Measurements from ENCODE around the gene NSF. TPM values are rescaled to one million over a fixed set of nuclear protein-coding genes. Genes with fewer than 3 reads are reported as not detected.
A peak's percentile ranks its signal among the peaks of the same experiment; 100 is the strongest.

NSF gene
- polyA plus RNA-seq, 2 of the 4 experiments (the other 2 are of a cell fraction), result 30.1 to 63.1 TPM

GRCh38 chr17:46758614-46759013 is 168.1 kb downstream of the NSF start:
- peak overlapping the region; percentile 62 for H3K4me2 ChIP-seq
- 18% methylated on average over 5 of the region's 5 CpGs for WGBS (ENCODE audit: missing lambda C conversion rate)
- TF ChIP-seq GATA3 (IDR thresholded peaks at IDR 0.05; ENCODE audit: borderline replicate concordance), result peak; percentile 72; the same call in 1 of the 2 replicates
- no peak for TF ChIP-seq NR3C1 (IDR thresholded peaks at IDR 0.05)
- TF ChIP-seq FOXS1 (CRISPR knock-in tag; IDR thresholded peaks at IDR 0.05), result peak; percentile 87; the same call in 1 of the 2 replicates
- 0 out of 5 replicates have a peak, but pooled peaks of 1 of the 2 experiments have one; percentile 8 for TF ChIP-seq RAD21 (conservative IDR thresholded peaks at IDR 0.05 in 1 of 2, IDR thresholded peaks at IDR 0.05 in 1 of 2)
- TF ChIP-seq BHLHE40 (IDR thresholded peaks at IDR 0.05; ENCODE audit: low read depth, low read length), result no peak
- TF ChIP-seq CEBPB (IDR thresholded peaks at IDR 0.05), result peak; percentile 11 to 25; a peak in 1 of 4 replicates
- TF ChIP-seq MAFK (IDR thresholded peaks at IDR 0.05; ENCODE audit: partially characterized antibody), result peak; percentile 75
- TF ChIP-seq FOSL2 (IDR thresholded peaks at IDR 0.05), result no peak
- peak; percentile 85 for TF ChIP-seq FOSL2 (CRISPR knock-in tag; IDR thresholded peaks at IDR 0.05)
- peak; percentile 39; the same call in 1 of the 2 replicates for TF ChIP-seq JUNB (IDR thresholded peaks at IDR 0.05)
- TF ChIP-seq MAX (IDR thresholded peaks at IDR 0.05), result 0 out of 2 replicates have a peak, but pooled peaks have one; percentile 16
- peak in 1 of 2 experiments; percentile 51 for DNase-seq (ENCODE audit: low read depth in 1 of 2, low spot score in 1 of 2)
- no peaks in the 10 kb centered on the region for H3K9me3 ChIP-seq
- no peak for FAIRE-seq
- H3K4me1 ChIP-seq, result peaks cover 26% of the 10 kb centered on the region
- H3K4me3 ChIP-seq, result no peak overlapping the region
- POLR2A ChIA-PET, result no interaction called here
- peak overlapping the region in 1 of 2 experiments; percentile 55; a peak in 3 of 6 replicates for H3K27ac ChIP-seq
- CTCF ChIA-PET, result interaction anchor here (1.2 to 1.3 kb wide), 3 partner anchors 14 to 77 kb away, joined by 3 to 6 read pairs (median 3); no protein-coding TSS in a partner anchor
- ATAC-seq, result peak; percentile 62 to 84; a peak in 4 of 6 replicates

- POLR2A ChIA-PET, result no interaction called here
- 80% methylated on average over 9 of the region's 9 CpGs for WGBS (ENCODE audit: missing lambda C conversion rate)
- DNase-seq (ENCODE audit: low read depth in 1 of 2, low spot score in 1 of 2) (no peak), ATAC-seq (peak in 1 of 2 experiments; percentile 15; a peak in 1 of 6 replicates), FAIRE-seq (no peak)
- H3K4me1 ChIP-seq, result peaks cover 28% of the 10 kb centered on the region
- no peaks in the 10 kb centered on the region for H3K9me3 ChIP-seq
- peak overlapping the region in 1 of 2 experiments; percentile 55; a peak in 3 of 6 replicates for H3K27ac ChIP-seq
- TF ChIP-seq EHMT2 (IDR thresholded peaks at IDR 0.05; ENCODE audit: low read depth) (no peak), NR3C1 (IDR thresholded peaks at IDR 0.05) (no peak), SMC3 (IDR thresholded peaks at IDR 0.05) (no peak), MAFK (IDR thresholded peaks at IDR 0.05; ENCODE audit: partially characterized antibody) (no peak)
- CTCF ChIA-PET, result no interaction called here
- peak overlapping the region; percentile 62 for H3K4me2 ChIP-seq
- no peak overlapping the region for H3K4me3 ChIP-seq
Measured at GRCh38 chr17:46759141-46759540, 168.7 kb downstream of the NSF start.

- no peak overlapping the region for H3K4me2 ChIP-seq
- no peaks in the 10 kb centered on the region for H3K9me3 ChIP-seq
- no peak for DNase-seq (ENCODE audit: low read depth in 1 of 2, low spot score in 1 of 2)
- 77% methylated on average over 3 of the region's 3 CpGs for WGBS (ENCODE audit: missing lambda C conversion rate)
- no peak for ATAC-seq
- no peak overlapping the region for H3K4me3 ChIP-seq
- H3K27ac ChIP-seq, result no peak overlapping the region
- FAIRE-seq, result no peak
- peaks cover 31% of the 10 kb centered on the region for H3K4me1 ChIP-seq
- TF ChIP-seq HES2 (IDR thresholded peaks at IDR 0.05) (no peak), FOSB (CRISPR knock-in tag; IDR thresholded peaks at IDR 0.05) (no peak), RAD21 (conservative IDR thresholded peaks at IDR 0.05 in 1 of 2, IDR thresholded peaks at IDR 0.05 in 1 of 2) (no peak), ELK1 (IDR thresholded peaks at IDR 0.05; ENCODE audit: low read depth, low read length) (no peak), NPAS2 (CRISPR knock-in tag; IDR thresholded peaks at IDR 0.05; ENCODE audit: borderline replicate concordance) (no peak)
- ChIA-PET CTCF (interaction anchor here (0.6 to 3.6 kb wide), 5 partner anchors 8 to 440 kb away, joined by 3 to 12 read pairs (median 3); no protein-coding TSS in a partner anchor), POLR2A (no interaction called here)
Measured at GRCh38 chr17:46763416-46763815, 172.9 kb downstream of the NSF start.

- ChIA-PET CTCF (interaction anchor here (0.6 to 3.6 kb wide), 4 partner anchors 11 to 439 kb away, joined by 3 to 14 read pairs (median 8); no protein-coding TSS in a partner anchor), POLR2A (no interaction called here)
- DNase-seq (ENCODE audit: low read depth in 1 of 2, low spot score in 1 of 2) (no peak), FAIRE-seq (no peak), ATAC-seq (peak in 1 of 2 experiments; percentile 7; a peak in 2 of 6 replicates)
- Histone ChIP-seq H3K4me3 (no peak overlapping the region), H3K27ac (peak overlapping the region; percentile 17 to 65; a peak in 4 of 6 replicates), H3K4me2 (peak overlapping the region; percentile 39), H3K4me1 (peaks cover 24% of the 10 kb centered on the region), H3K9me3 (no peaks in the 10 kb centered on the region)
- 93% methylated on average over 12 of the region's 12 CpGs for WGBS (ENCODE audit: missing lambda C conversion rate)
- TF ChIP-seq FOXS1 (CRISPR knock-in tag; IDR thresholded peaks at IDR 0.05) (no peak), JUN (IDR thresholded peaks at IDR 0.05) (no peak), RARB (CRISPR knock-in tag; IDR thresholded peaks at IDR 0.05) (no peak), NPAS2 (CRISPR knock-in tag; IDR thresholded peaks at IDR 0.05; ENCODE audit: borderline replicate concordance) (no peak), USF2 (IDR thresholded peaks at IDR 0.05) (no peak), EHF (CRISPR knock-in tag; IDR thresholded peaks at IDR 0.05) (no peak), JUNB (IDR thresholded peaks at IDR 0.05) (no peak), CBX8 (IDR thresholded peaks at IDR 0.05) (no peak), KDM1A (IDR thresholded peaks at IDR 0.05; ENCODE audit: low read depth) (no peak), FOSB (CRISPR knock-in tag; IDR thresholded peaks at IDR 0.05) (no peak), ZSCAN20 (CRISPR knock-in tag; IDR thresholded peaks at IDR 0.05) (no peak), RNF2 (IDR thresholded peaks at IDR 0.05; ENCODE audit: borderline replicate concordance, low read depth) (no peak), EHMT2 (IDR thresholded peaks at IDR 0.05; ENCODE audit: low read depth) (no peak)
Measured at GRCh38 chr17:46764000-46764708, 173.7 kb downstream of the NSF start.
